Subcutaneous adipose tissue (tissue), 4 donors: Measurements from ENCODE around the gene CMTM8. TPM values are rescaled to one million over a fixed set of nuclear protein-coding genes. Genes with fewer than 3 reads are reported as not detected.

Source experiments
- CTCF ChIP-seq: fragments of 450-650 bp; IDR thresholded peaks from one replicate; pipeline ENCODE4 v1.5.1; 2016; ENCODE audit warnings: low read depth, mild to moderate bottlenecking, control low read depth, antibody characterized with exemption, moderate library complexity
- total RNA-seq, 4 donors: library from RNA; depleted of rRNA; stranded (reverse); fragments of >200 nt; gene quantifications; one replicate each; pipeline ENCODE4 v1.1.0, GENCODE V29; 2016

Gene CMTM8
- total RNA-seq, 4 donors from 2014 or later = 1.9 to 10.5 (median 4.8) TPM

GRCh38 chr3:32355751-32356291 is 117.3 kb downstream of the CMTM8 start:
- no peak for TF ChIP-seq CTCF

GRCh38 chr3:32359766-32360492 is 121.4 kb downstream of the CMTM8 start:
- TF ChIP-seq CTCF = no peak

DNA sequence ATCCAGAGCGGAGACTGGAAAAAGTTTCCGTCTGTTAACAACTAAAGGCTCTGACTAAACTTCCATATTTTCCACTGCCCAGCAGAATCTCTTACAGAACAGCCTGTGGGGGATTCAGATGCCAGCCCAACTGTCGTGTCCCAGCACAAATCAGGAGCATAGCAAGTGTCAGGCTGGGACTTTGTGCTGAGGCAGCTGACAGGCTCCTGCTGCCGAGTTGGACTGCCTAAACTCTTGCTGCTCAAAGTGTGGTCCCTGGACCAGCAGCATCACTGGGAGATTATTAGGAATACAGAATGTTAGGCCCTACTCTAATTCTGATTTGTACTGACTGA is 122.0 kb downstream of the CMTM8 start:
- no peak for TF ChIP-seq CTCF

GRCh38 chr3:32366638-32367397 is 128.3 kb downstream of the CMTM8 start:
- TF ChIP-seq CTCF = no peak

DNA sequence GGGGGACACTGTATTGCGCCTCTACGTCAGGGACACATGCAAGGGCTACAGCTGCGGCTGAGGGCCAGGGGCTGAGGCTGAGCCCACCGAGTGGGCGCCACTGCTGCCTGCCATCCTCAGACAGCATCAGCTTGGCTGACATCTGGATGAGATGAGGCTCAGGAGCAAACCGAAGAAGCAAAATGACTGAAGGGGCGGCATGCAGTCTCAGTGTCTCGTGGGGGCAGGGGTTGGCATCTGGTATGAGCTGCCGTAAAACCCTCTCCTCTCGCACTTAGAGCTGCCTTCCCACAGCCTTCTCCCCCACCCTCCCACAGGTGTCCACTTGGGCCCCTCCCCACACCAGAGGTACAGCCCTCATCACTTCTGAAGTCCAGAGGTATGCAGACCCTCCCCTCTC is 129.0 kb downstream of the CMTM8 start:
- no peak for TF ChIP-seq CTCF

- TF ChIP-seq CTCF = no peak
Observed at GRCh38 chr3:32371461-32372212, 133.2 kb downstream of the CMTM8 start.

GRCh38 chr3:32372213-32372490 is 133.7 kb downstream of the CMTM8 start:
- TF ChIP-seq CTCF = no peak
